Measurements from ENCODE around the gene DLX2. TPM values are rescaled to one million over a fixed set of nuclear protein-coding genes. Genes with fewer than 3 reads are reported as not detected.
A peak's percentile ranks its signal among the peaks of the same experiment; 100 is the strongest.

Gene DLX2
- total and polyA plus RNA-seq, 2 of the 13 experiments (the other 11 are each of a cell fraction or from before 2014, with no cell fraction given), result 0.07 to 0.15 TPM

GRCh38 chr2:172052000-172052983, 50.4 kb downstream of the DLX2 start (continued):
- TF ChIP-seq ZXDC (CRISPR knock-in tag; IDR thresholded peaks at IDR 0.05) (no peak), ZKSCAN1 (IDR thresholded peaks at IDR 0.05; ENCODE audit: low read length) (no peak), FOXP1 (IDR thresholded peaks at IDR 0.05) (no peak; the same call in 1 of the 2 replicates), FOXP1 (CRISPR knock-in tag; IDR thresholded peaks at IDR 0.05) (peak; percentile 80), GTF3A (CRISPR knock-in tag; conservative IDR thresholded peaks at IDR 0.05) (no peak), NR2F2 (IDR thresholded peaks at IDR 0.05; ENCODE audit: borderline replicate concordance, low read depth) (peak; percentile 96), MYC (CRISPR knock-in tag; IDR thresholded peaks at IDR 0.05; ENCODE audit: borderline replicate concordance) (peak; percentile 20; the same call in 1 of the 2 replicates), CHD2 (IDR thresholded peaks at IDR 0.05; ENCODE audit: low read depth, low read length) (no peak), KLF11 (CRISPR knock-in tag; IDR thresholded peaks at IDR 0.05) (peak; percentile 94), SMARCE1 (IDR thresholded peaks at IDR 0.05; ENCODE audit: borderline replicate concordance) (no peak), GABPA (IDR thresholded peaks at IDR 0.05; ENCODE audit: low read depth, low read length) (no peak), GABPA (CRISPR knock-in tag; IDR thresholded peaks at IDR 0.05; ENCODE audit: low read depth) (peak; percentile 58; the same call in 1 of the 2 replicates), SMYD3 (CRISPR knock-in tag; IDR thresholded peaks at IDR 0.05) (peak; percentile 76; the same call in 1 of the 2 replicates), AHR (CRISPR knock-in tag; IDR thresholded peaks at IDR 0.05) (no peak), HIC2 (CRISPR knock-in tag; IDR thresholded peaks at IDR 0.05; ENCODE audit: low read depth) (no peak), ZBTB21 (CRISPR knock-in tag; IDR thresholded peaks at IDR 0.05) (peak; percentile 51; the same call in 1 of the 2 replicates), ZNF614 (CRISPR knock-in tag; IDR thresholded peaks at IDR 0.05; ENCODE audit: borderline replicate concordance) (peak; percentile 95), ZZZ3 (CRISPR knock-in tag; IDR thresholded peaks at IDR 0.05; ENCODE audit: borderline replicate concordance) (no peak), CENPT (CRISPR knock-in tag; IDR thresholded peaks at IDR 0.05; ENCODE audit: low read depth) (no peak), ZNF775 (CRISPR knock-in tag; IDR thresholded peaks at IDR 0.05; ENCODE audit: borderline replicate concordance) (no peak), ATF1 (CRISPR knock-in tag; IDR thresholded peaks at IDR 0.05) (peak; percentile 76), ZNF12 (CRISPR knock-in tag; IDR thresholded peaks at IDR 0.05) (no peak), NFKB2 (CRISPR knock-in tag; IDR thresholded peaks at IDR 0.05; ENCODE audit: borderline replicate concordance) (no peak), TSC22D2 (CRISPR knock-in tag; IDR thresholded peaks at IDR 0.05; ENCODE audit: borderline replicate concordance) (peak; percentile 77; the same call in 1 of the 2 replicates), SOX5 (CRISPR knock-in tag; IDR thresholded peaks at IDR 0.05; ENCODE audit: borderline replicate concordance) (peak; percentile 87; the same call in 1 of the 2 replicates), KMT2B (CRISPR knock-in tag; IDR thresholded peaks at IDR 0.05) (peak; percentile 81; the same call in 1 of the 2 replicates)
- TF ChIP-seq, protein P1, sequence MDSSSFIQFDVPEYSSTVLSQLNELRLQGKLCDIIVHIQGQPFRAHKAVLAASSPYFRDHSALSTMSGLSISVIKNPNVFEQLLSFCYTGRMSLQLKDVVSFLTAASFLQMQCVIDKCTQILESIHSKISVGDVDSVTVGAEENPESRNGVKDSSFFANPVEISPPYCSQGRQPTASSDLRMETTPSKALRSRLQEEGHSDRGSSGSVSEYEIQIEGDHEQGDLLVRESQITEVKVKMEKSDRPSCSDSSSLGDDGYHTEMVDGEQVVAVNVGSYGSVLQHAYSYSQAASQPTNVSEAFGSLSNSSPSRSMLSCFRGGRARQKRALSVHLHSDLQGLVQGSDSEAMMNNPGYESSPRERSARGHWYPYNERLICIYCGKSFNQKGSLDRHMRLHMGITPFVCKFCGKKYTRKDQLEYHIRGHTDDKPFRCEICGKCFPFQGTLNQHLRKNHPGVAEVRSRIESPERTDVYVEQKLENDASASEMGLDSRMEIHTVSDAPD (CRISPR knock-in tag; IDR thresholded peaks at IDR 0.05), result peak; percentile 92
